Adrenal gland (tissue), 5 donors: Measurements from ENCODE around the gene DDX25.

Experiments used
- CTCF ChIP-seq, 6 experiments: fragments of 450-650 bp in 4 of 6; fragments of 200-600 bp in 2 of 6; sonication (generic) in 1 of 6; IDR thresholded peaks; 1 replicate in 5 of 6; 2 replicates in 1 of 6; pipeline versions ENCODE4 v1.5.1 to v1.8.0; 2016 to 2021; ENCODE audit warnings: antibody characterized with exemption in 6 of 6, mild to moderate bottlenecking in 2 of 6, moderate library complexity in 1 of 6
- POLR2A ChIP-seq, 2 donors: fragments of 450-650 bp; IDR thresholded peaks; one replicate each; pipeline ENCODE4 v1.6.1; 2017; ENCODE audit warnings: antibody characterized with exemption in 2 of 2, mild to moderate bottlenecking in 2 of 2, moderate library complexity in 1 of 2
- donor health status: DM: no; HTN: no; CAD: no.

- TF ChIP-seq CTCF (IDR thresholded peaks at IDR 0.05) (no peak), POLR2A (IDR thresholded peaks at IDR 0.05) (no peak)
These were observed 45.8 kb downstream of the DDX25 start for GRCh38 chr11:125950178-125950490.
